Liver (tissue), 3 donors: ENCODE measurements around the gene LRRD1.

Experiments
- CTCF ChIP-seq: fragments of 150-350 bp; IDR thresholded peaks from 2 replicates; pipeline ENCODE4 v1.5.1; 2017; ENCODE audit warnings: improper control_type of control experiment, low read depth, low read length; ENCODE audit not compliant: missing input control
- EGR1 ChIP-seq, 2 donors: IDR thresholded peaks; 2 replicates each; pipeline ENCODE4 v1.6.1; 2016 to 2018; ENCODE audit warnings: antibody characterized with exemption in 2 of 2, low read depth in 2 of 2
- TF ChIP-seq, protein P1 (sequence below): IDR thresholded peaks from 2 replicates; pipeline ENCODE4 v1.6.1; 2016; ENCODE audit warnings: antibody characterized with exemption, mild to moderate bottlenecking
- donor health status: healthy.
- donor health status: healthy.

DNA sequence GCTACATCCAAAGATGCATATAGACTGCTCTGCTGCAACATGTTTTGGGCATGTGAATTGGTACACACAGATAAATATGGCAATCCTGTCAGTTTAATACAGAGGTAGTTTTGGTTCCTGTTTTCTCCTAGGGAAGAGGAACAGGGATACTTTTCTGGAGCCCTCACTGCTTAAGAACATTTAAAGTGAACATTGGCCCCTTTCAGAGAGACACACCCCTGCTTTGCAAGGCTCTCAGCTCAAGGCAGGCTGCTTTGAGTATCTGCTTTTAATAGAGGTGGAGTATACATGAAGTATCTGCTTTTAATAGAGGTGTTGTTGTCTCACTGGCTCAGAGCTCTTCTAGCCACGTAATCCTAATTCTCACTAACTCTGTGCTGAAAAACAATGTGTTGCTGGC, 83.6 kb downstream of the LRRD1 start:
- TF ChIP-seq CTCF (no peak), EGR1 (IDR thresholded peaks at IDR 0.05; ENCODE audit: low read depth in 2 of 2) (no peak)
- TF ChIP-seq, protein P1, sequence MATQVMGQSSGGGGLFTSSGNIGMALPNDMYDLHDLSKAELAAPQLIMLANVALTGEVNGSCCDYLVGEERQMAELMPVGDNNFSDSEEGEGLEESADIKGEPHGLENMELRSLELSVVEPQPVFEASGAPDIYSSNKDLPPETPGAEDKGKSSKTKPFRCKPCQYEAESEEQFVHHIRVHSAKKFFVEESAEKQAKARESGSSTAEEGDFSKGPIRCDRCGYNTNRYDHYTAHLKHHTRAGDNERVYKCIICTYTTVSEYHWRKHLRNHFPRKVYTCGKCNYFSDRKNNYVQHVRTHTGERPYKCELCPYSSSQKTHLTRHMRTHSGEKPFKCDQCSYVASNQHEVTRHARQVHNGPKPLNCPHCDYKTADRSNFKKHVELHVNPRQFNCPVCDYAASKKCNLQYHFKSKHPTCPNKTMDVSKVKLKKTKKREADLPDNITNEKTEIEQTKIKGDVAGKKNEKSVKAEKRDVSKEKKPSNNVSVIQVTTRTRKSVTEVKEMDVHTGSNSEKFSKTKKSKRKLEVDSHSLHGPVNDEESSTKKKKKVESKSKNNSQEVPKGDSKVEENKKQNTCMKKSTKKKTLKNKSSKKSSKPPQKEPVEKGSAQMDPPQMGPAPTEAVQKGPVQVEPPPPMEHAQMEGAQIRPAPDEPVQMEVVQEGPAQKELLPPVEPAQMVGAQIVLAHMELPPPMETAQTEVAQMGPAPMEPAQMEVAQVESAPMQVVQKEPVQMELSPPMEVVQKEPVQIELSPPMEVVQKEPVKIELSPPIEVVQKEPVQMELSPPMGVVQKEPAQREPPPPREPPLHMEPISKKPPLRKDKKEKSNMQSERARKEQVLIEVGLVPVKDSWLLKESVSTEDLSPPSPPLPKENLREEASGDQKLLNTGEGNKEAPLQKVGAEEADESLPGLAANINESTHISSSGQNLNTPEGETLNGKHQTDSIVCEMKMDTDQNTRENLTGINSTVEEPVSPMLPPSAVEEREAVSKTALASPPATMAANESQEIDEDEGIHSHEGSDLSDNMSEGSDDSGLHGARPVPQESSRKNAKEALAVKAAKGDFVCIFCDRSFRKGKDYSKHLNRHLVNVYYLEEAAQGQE: no peak
